ENCODE results near the gene CEP104. TPM values are rescaled to one million over a fixed set of nuclear protein-coding genes. Genes with fewer than 3 reads are reported as not detected.
A peak's percentile ranks its signal among the peaks of the same experiment; 100 is the strongest.

The CEP104 gene
- total RNA-seq, 6 experiments from 2014 or later, result 16.7 to 36.4 (median 26.6) TPM

GRCh38 chr1:3904843-3905185 is 47.8 kb upstream of the CEP104 start:
- Histone ChIP-seq H3K27ac (no peak overlapping the region), H3K9me3 (no peaks in the 10 kb centered on the region), H3K4me1 (peaks cover 0 to 29% (median 15%) of the 10 kb centered on the region in 4 donors), H3K27me3 (no peaks in the 10 kb centered on the region), H3K4me3 (no peak overlapping the region), H3K36me3 (no peaks in the 10 kb centered on the region)
- ATAC-seq (no peak), DNase-seq (peak in 1 of 3 donors; percentile 15)
- 60% methylated on average over 3 of the region's 4 CpGs for WGBS (ENCODE audit: insufficient coverage, low coverage, low lambda C conversion rate, missing lambda C conversion rate)
- intact Hi-C loops (cut with DNase I), result no loop called here
- TF ChIP-seq CTCF (IDR thresholded peaks at IDR 0.05), result no peak
- TF ChIP-seq POLR2A (IDR thresholded peaks at IDR 0.05), result no peak

- H3K27ac ChIP-seq, result no peak overlapping the region
- no peaks in the 10 kb centered on the region for H3K36me3 ChIP-seq
- no peak for TF ChIP-seq CTCF (IDR thresholded peaks at IDR 0.05)
- TF ChIP-seq POLR2A (IDR thresholded peaks at IDR 0.05), result no peak
- DNase-seq, result peak in 1 of 3 donors; percentile 50
- 72% methylated on average over 12 of the region's 24 CpGs for WGBS (ENCODE audit: insufficient coverage, low coverage, low lambda C conversion rate, missing lambda C conversion rate)
- H3K4me1 ChIP-seq, result peaks cover 0 to 32% (median 16%) of the 10 kb centered on the region in 4 donors
- no peak for ATAC-seq
- no peaks in the 10 kb centered on the region for H3K27me3 ChIP-seq
- no peaks in the 10 kb centered on the region for H3K9me3 ChIP-seq
- intact Hi-C loops (cut with DNase I), result no loop called here
- no peak overlapping the region for H3K4me3 ChIP-seq
Observed at GRCh38 chr1:3904006-3904842, 47.2 kb upstream of the CEP104 start.

GRCh38 chr1:3903141-3904005 is 46.4 kb upstream of the CEP104 start:
- peak; percentile 58 to 87 (median 80) for DNase-seq
- 54% methylated on average over 12 of the region's 16 CpGs for WGBS (ENCODE audit: insufficient coverage, low coverage, low lambda C conversion rate, missing lambda C conversion rate)
- Histone ChIP-seq H3K27me3 (no peaks in the 10 kb centered on the region), H3K27ac (peak overlapping the region; percentile 28 to 71 (median 51)), H3K4me3 (no peak overlapping the region), H3K9me3 (no peaks in the 10 kb centered on the region), H3K36me3 (no peaks in the 10 kb centered on the region), H3K4me1 (peaks cover 0 to 35% (median 17%) of the 10 kb centered on the region in 4 donors)
- peak in 3 of 4 donors; percentile 0 to 27 (median 1) for ATAC-seq
- TF ChIP-seq POLR2A (IDR thresholded peaks at IDR 0.05) (no peak), CTCF (IDR thresholded peaks at IDR 0.05) (no peak)
- intact Hi-C loops (cut with DNase I), result no loop called here

- Histone ChIP-seq H3K4me1 (peaks cover 0 to 32% (median 17%) of the 10 kb centered on the region in 4 donors), H3K27me3 (no peaks in the 10 kb centered on the region), H3K27ac (peak overlapping the region in 2 of 3 donors; percentile 51 to 71), H3K9me3 (no peaks in the 10 kb centered on the region), H3K4me3 (no peak overlapping the region), H3K36me3 (no peaks in the 10 kb centered on the region)
- intact Hi-C loops (cut with DNase I), result no loop called here
- peak in 1 of 3 donors; percentile 9 for DNase-seq
- TF ChIP-seq CTCF (IDR thresholded peaks at IDR 0.05) (no peak), POLR2A (IDR thresholded peaks at IDR 0.05) (no peak)
- WGBS (ENCODE audit: insufficient coverage, low coverage, low lambda C conversion rate, missing lambda C conversion rate), result 23% methylated on average over 10 of the region's 10 CpGs
- no peak for ATAC-seq
Observed at GRCh38 chr1:3902571-3903091, 45.6 kb upstream of the CEP104 start.
